ENCODE results near the gene HLX.

The HLX gene

DNA sequence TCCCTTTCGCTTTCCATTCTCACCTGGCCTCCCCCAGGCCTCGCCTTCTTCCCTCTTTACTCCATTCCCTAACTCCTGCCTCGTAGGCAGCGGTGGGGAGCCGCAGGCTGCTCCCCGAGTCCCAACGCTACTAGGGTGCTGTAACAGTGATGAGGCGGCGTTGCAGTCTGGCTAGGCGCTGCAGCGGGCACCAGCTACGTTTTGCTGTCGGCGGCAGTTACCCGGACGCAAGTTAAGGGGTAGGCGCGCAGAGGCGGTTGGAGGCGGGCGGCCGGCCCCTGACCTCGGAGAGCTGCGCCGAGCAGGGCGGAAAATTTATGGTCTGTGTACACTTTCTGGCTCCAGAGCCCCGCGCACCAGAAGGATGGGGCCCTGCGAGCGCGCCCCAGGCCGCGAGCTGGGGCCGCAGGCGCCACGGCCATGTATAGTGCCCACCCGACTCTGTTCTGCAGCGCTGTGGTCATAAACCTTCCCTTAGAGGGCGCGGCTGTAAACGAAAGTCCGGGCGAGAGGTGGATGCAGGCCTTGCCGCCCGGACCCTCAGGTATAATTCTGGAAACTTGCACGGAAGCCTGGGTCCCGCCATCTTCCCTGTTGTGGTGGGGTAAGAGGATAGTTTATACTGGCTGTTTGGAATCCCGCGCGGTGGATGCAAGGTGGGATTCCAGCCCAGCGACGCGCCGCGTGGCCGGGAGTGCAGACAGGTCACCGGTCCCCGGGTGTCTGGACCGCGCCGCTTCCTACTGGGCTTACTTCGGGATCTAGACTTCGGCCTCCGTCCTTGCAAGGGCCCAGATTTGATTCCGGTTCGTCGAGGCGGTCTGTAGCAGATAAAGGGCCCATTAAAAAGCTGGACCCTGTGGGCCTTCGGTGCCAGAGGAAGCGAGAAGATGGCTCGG is 15.0 kb downstream of the HLX start:
- no peak for DNase-seq (ENCODE audit: low read depth in 2 of 3, low spot score in 1 of 3)

DNA sequence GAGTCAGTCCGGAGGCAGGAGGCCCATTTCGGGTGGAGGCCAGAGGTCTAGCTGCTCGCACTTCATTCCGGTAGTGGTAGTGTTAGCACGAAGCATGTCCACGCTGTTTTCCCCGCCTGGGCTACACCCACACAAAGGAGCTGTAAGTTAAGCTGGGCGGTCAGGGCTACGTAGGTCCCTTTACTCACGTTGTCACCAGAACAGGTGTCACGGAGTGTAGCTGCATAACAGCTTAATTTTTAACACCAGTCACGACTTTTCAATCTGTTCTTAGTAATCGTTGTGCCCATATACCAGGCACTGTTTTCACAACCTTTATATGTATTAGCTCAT is 15.6 kb downstream of the HLX start:
- no peak for DNase-seq (ENCODE audit: low read depth in 2 of 3, low spot score in 1 of 3)

DNA sequence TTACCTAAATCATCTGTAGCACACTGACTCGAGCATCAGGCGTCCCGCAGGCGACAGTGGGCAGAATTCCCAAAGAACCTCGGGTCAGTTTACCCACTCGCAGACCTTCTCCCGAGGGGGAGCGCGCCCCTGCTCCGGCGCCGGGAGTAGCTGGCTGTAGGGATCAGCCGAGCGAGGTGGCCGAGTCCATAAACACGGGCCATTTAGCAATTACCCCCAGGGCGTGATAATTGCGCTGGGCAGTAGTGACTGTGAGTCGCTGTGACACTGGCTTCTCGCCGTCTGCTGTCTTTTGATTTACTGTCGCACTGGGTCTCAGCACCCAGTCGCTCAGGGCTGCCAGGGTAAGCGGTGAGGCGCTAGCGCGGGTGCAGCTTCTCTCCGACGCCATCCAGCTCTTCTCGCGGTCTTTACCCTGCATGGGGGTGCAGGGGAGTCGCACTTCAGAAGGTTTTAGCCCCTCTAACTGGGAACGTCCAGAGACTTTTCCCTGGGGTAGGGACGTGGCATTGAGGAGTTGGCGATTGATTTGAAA is 16.2 kb downstream of the HLX start:
- no peak for DNase-seq (ENCODE audit: low read depth in 2 of 3, low spot score in 1 of 3)

DNA sequence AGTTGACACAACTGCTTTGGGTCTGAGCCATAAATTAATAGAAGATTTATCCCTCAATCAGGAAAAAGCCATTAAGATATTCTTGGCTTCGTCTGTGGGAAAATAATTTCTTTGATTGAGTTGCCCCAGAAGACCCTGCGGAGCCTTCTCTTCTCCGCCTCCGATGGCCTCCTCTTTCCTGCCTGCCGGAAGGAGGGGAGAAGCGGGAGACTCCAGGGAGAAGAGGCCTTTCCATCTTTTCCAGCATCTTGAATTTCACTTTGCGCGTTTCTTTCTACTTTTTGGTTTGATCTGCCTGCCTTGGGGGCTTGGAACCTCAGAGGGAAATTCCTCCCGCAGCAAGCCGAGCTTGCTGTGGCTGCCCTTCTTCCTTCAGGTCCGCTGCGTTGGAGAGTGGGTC is 16.8 kb downstream of the HLX start:
- no peak for DNase-seq (ENCODE audit: low read depth in 2 of 3, low spot score in 1 of 3)

DNA sequence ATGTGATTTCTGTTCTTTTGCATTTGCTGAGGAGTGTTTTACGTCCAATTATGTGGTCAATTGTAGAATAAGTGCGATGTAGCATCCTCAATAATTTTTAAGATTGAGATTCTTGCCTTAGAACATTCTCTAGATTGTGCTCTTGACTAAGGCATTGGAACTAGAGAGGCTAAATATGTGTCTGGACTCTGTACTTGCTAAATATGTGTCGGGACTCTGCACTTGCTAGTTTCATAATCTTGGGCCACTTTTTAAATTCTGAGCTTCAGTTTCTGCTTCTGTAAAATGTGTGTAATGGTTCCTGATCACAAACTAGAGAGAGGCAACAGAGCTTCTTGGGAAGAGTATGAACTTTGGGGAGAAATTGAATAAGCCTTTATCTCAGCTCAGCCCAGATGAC is 21.6 kb downstream of the HLX start:
- DNase-seq (ENCODE audit: low read depth in 2 of 3, low spot score in 1 of 3): no peak

DNA sequence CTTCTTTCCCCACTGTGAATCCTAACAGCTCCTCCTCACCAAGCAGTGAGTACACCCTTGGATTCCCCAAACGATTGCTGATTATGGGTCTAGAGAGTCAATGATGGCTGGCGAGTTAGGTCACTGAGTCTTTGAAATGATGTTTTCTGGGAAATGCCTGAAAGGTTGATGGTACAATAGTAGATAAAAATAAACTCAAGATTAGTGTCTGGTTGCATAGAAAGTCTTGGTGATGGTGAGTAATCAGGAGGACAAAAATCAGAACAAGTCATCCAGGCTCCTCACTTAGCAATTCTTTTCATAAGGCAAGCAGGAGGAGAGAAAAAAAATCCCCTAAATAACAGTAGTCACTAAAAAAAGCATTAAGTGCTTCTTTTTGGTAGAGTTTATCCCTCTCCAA is 22.6 kb downstream of the HLX start:
- DNase-seq (ENCODE audit: low read depth in 2 of 3, low spot score in 1 of 3): no peak

DNA sequence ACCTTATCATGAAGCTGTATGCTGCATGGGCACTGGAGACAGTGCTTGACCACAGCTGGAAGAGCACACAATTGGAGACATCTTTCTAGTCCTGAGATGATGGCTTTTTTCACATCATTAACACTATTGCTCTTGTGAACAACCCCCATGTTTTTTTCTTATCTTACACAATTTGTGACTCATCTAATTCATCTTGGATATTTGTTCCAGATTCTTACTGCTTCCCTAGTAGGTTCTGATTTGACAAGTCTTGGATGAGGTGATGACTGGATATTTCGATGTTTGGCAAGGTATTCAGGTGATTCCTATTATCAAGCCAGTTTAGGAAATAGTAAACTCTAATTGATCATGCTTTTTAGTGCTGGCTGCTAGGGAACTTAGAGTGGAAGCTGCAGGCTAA is 23.7 kb downstream of the HLX start:
- no peak for DNase-seq (ENCODE audit: low read depth in 2 of 3, low spot score in 1 of 3)

DNA sequence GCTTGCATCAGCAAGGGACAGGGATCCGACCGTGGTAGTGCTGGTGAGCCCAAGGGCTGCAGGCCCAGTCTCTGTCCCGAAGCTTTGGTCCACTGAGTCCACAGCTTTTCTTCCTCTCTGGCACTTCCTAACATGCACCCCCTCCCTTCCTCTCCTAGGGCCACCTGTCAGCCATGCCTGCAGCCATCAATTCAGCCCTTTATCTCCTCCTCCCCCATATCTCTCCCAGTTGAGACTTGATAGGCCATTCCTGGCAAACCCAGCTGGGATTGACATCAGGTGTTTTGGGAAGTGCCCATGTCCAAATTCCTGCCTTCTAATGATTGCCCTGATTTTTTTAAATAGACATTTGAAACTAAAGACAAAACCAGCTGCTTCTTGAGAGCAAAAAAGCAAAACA is 25.6 kb downstream of the HLX start:
- DNase-seq (ENCODE audit: low read depth in 2 of 3, low spot score in 1 of 3): no peak

DNA sequence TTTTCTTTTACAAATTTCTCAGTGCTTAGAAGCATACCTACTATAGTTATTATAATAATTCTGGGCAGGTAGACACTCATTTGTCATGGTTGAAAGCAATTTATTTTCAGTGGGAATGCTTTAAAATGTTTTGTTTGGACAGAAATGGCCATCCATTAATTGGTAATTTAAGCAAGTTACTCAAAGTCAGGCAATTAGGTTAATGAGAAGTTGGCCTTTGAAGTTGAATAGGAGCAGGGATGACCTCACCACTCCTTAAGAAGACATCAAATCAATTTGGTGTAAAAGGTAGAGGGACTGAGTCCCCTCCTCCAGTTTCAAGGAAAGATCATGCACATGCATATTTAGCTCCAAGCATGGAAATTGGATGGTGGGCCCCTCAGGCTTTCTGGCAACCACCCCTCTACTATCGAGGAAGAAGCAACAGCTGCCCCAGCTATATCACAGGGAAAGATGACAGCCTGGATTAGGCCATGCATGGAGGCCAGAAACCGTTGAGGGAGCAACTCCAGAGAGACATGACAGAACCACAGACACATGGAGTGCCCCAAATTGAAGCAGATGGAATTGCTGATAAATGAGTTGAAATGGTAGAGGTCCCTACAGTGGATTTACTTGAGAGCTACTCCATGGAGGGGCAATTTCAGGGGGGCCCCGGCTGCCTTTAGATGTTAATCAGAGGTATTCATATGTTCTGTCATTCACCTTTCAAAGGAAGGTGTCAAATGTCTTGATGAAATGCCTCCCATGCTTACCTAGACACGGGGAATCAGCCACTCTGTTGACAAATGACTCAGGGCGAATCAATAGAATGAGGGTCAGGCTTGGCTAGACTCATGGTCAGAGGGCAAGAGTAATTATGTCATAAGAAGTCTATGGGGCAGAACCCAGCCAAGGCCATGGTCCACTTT is 26.7 kb downstream of the HLX start:
- DNase-seq (ENCODE audit: low read depth in 2 of 3, low spot score in 1 of 3): no peak

DNA sequence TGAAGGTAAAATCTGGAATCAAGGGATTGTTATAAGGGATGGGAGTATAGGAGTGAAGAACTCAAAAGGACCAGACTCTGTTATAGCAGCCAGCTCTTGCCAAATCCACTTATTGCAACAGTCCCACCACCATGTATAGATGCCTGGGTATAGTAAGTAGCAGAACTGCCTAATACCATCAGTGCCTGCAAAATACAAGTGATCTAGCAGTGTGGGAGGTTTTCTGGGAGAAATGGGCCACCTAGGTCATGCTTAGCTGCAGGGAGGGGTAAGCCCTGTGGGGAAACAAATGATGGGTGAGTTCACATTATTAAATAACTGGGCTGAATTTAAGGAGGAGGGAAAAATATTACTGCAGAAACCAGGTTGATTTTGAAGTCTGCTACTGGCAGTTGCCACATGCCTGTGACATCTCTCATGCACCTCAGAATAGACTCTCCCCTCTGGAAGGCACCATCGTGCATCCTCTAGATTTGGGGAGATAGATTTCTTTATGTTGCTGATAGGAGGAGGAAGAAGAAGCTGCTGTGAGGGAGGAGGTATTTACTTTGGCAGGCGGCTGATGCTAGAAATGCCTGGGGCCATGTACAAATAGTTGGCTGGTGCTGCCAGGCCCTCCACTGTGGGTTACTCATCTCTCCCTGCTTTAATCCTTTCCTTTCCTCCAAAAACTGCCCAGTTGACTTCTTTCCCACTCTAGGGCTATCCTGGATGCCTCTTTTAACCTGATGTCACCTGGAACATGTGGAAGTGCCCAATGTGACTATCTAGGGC is 27.5 kb downstream of the HLX start:
- no peak for DNase-seq (ENCODE audit: low read depth in 2 of 3, low spot score in 1 of 3)

DNA sequence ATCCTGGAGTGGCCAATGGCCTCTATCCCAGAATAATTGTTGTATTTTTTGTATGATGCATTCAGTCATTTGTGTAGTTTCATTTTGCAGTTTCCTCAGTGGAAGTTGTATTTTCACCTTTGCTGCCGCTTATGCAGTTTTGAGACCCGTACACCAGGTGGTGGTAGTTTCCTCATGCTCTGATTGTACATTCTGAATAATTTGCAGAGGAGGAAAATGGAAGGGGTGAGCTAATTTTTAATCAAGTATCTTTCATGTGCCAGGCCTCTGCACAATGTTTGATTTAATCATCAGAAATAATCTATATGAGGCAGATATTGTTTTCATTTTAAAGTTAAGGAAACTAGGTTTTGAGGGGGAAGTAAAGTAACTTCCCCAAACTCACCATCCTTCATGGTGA is 29.5 kb downstream of the HLX start:
- DNase-seq (ENCODE audit: low read depth in 2 of 3, low spot score in 1 of 3): no peak

DNA sequence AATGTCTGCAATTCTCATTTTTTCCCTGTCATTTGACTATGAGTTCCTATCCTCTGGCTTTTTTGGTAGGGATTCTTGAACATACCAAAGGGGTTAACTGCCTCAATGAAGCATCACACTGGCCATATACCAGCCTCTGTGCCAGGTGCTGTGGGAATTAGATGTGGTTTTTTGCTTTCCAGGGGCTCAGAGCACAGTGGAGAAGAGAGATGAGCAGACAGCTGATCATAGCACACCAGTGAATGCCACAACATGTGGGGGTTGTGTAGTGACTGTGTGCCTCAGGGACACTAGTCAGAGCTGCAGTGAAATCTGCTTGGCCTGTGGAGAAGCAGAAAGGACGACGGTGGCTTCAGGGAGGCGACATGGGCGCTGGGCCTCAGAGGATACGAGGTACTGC is 30.8 kb downstream of the HLX start:
- no peak for DNase-seq (ENCODE audit: low read depth in 2 of 3, low spot score in 1 of 3)

DNA sequence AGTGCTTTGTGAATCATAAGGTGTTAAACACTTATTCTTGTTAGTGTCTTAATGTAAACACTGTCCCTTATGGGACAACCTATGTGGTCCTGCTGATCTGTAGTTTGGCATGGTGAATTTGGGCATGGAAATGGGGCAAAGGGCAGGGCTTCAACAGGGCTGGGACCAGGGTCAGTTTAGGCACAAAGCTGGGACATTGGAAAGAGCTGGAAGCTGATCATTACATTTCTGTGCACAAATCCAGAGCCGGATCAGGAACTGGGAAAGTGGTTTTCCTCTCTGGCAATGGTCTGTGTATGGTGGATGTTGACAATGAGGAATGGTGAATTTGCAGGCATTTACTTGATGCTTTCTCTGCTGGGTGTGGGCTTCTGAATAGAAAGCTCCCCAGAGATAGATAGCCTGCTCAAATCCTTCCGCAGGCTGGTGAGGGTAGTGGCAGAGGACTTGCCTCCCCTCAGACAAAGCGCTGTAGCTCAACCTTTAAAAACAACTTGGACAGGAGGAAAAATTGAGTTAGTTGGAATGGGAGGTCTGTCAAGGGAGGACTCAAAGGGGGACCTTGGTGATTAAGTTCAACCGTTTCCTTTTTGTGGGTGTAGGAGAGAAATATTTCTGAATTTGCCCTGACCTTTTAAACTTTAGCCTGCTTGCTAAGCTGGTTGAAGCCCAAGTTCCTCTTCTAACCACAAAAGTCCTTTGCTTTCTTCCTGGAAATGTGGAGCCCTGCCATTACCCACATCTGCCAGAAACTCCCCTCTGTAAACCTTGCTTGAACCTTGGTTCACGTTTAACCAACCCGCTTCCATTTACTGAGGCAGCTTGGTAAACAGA is 35.3 kb downstream of the HLX start:
- DNase-seq (ENCODE audit: low read depth in 2 of 3, low spot score in 1 of 3): no peak

DNA sequence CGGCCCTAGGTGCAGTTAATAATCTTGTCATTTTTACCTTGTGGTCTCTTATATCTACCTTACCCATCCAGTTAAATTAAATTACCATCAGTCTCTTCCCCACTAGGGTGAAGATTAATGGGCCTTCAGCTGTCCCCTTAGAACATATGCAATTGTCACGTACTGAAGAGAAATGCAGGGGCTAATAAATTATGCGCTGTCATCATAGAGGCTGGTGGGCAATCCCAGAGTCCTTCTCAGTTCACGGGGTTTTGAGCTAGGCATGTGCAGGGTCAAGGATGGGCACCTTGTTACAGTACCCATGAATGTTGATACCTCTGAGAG is 35.8 kb downstream of the HLX start:
- no peak for DNase-seq (ENCODE audit: low read depth in 2 of 3, low spot score in 1 of 3)

DNA sequence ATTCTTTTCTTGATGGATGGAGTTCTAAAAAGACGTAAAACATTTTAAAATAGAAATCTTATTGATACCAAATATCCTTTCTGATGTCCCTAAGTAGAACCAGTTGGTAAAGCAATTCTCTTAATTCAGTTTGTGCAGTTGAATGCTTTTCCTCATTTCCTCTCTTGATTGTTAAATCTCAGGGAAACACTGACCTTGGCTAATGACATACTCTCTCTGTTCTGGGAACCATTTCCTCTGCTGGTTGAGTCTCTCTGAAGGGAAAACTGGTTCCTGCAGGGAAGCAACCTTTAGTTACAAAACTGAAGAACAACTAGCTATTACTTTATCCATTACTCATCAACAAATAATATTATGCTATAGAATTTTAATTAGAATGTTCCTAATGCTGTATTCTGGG is 36.7 kb downstream of the HLX start:
- no peak for DNase-seq (ENCODE audit: low read depth in 2 of 3, low spot score in 1 of 3)

DNA sequence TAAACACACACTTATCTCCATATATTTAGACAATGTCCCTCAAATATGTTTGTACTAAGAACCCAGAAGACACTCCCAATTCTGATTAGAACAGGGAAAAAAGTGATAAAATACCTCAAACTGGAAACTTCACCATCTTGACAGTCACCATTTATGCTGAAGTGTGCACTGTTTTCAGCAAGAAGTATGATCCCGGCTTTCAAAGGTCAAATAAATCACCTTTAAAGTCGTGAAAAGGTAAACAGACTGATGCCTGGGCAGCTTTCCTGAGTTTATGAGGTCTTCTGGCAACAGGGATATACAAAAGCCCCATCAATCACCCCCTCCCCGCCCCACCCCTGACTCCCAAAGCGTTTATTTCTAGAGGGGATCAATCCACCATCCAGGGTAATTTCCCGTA is 37.9 kb downstream of the HLX start:
- DNase-seq (ENCODE audit: low read depth in 2 of 3, low spot score in 1 of 3): no peak

DNA sequence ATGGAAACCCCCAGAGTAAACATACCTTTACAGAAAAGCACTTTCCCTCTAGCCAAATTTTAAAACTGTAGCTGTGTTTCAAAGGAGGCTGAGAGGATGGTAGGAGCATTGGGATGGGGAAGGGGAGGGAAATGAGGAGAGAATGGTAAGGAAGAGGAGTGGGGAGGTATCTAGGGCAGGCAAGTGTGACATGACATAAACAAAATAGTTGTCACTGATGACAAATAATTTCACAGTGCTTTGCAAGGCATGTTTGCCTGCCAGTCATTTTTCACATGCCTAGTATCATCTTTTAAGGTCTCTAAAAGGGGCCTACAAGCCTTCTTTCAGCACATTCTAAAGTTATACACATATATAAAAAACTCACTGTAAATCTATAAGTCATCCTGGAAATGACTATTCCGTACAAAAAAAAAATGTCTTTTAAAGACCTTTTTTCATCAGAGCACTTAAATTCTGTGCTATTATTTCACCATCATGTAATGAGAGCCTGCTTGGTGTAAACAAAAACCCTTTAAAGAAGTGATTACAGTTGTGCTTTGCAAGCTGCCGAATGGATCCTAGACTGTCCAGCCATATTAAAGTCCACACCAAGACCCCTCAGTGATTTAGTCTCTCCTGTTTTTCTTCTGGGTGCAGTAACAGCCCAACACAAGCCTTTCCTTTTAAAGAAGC is 38.4 kb downstream of the HLX start:
- no peak for DNase-seq (ENCODE audit: low read depth in 2 of 3, low spot score in 1 of 3)

DNA sequence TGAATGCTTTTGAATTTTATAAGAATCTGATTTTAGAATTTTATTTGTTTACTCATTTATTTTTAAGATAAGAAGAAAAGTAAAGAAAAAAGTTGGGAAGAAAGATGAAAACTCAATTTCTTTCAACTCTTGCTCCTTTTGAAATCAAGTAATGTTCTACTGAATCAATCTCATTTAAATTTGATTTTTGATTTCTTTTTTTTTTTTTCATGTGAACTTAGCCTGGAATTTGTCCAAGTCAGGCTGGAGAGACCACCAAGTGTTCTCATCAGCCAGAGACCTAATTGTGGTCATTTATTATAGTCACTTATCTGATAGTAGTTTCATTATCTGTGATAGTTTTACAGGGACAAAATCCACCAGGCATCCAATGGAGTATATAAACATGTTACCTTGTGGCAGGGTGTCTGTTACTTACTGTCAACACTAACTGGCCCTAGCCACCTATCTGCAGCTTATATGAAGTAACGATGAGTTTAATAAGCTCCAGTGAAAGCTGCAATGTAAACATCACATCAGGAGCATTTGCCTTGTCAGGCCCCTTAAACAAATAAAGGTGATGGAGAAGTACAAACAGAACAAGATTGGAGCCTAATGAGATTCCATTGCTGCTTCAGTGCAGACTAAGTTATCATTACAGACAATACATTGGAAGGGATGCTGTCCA is 39.2 kb downstream of the HLX start:
- no peak for DNase-seq (ENCODE audit: low read depth in 2 of 3, low spot score in 1 of 3)

DNA sequence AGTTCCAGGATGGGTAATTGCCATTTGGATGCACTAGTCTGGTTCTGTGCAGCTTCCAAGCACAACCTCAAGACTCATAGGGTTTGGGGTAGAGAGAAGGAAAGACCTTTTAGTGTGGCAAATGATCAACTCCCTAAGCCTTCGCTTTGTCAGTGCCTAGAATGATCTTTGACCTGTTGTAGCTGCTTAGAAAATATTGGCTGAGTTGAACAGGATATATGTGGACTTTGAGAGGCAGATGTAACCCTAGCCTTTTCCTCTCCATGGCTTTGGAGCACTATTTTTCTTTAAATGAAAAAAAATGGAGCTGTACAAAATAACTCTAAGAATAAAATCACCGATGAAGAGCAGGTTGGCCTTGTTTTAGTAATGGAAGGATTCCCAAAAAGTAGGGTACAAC is 41.7 kb downstream of the HLX start:
- no peak for DNase-seq (ENCODE audit: low read depth in 2 of 3, low spot score in 1 of 3)

DNA sequence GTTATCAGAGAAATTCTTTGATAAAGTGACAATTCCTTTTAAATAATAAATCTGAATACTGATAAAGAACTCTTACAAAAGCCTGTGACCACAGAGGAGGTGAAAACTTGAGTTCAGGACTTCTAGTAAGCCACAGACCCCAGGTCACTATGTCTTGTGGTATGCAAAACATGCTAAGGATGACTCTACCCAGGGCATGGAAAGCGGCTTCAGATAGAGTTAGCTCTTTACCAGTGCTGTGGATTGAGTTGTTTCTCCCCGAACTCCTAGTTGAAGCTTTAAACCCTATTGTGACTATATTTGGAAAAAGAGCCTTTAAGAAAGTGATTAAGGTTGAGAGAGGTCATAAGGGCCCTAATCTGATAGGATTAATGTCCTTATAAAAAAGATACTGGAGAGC is 42.3 kb downstream of the HLX start:
- no peak for DNase-seq (ENCODE audit: low read depth in 2 of 3, low spot score in 1 of 3)
